ENCODE measurements around the gene SMIM7.

Gene SMIM7

GRCh38 chr19:16625163-16625958, 34.6 kb downstream of the SMIM7 start:
- Histone ChIP-seq H3F3A (ENCODE audit: low read depth) (peaks cover 6% of the 10 kb centered on the region; the same call in 1 of the 2 replicates), H3K9ac (ENCODE audit: low read depth, low read length, poor library complexity, severe bottlenecking) (peak overlapping the region; percentile 94), H3K79me2 (ENCODE audit: insufficient read depth, low read length) (peaks cover 77% of the 10 kb centered on the region), H4K20me1 (ENCODE audit: insufficient read depth, low read length, poor library complexity, severe bottlenecking) (peaks cover 66% of the 10 kb centered on the region), H2AFZ (ENCODE audit: low read length) (no peak overlapping the region), H3K36me3 (ENCODE audit: insufficient read depth, low read length) (peaks cover 3% of the 10 kb centered on the region; the same call in 1 of the 2 replicates), H3K4me1 (ENCODE audit: insufficient read depth, low read length, poor library complexity, severe bottlenecking) (peaks cover 52% of the 10 kb centered on the region), H3K9me3 (ENCODE audit: insufficient read depth, low read depth, low read length) (no peaks in the 10 kb centered on the region), H3K4me2 (ENCODE audit: low read depth, low read length, poor library complexity, severe bottlenecking) (peak overlapping the region; percentile 89), H3K27me3 (ENCODE audit: insufficient read depth, low read length, poor library complexity, severe bottlenecking) (no peaks in the 10 kb centered on the region), H3K9me2 (replicated peaks; ENCODE audit: low read depth, low read length) (no peaks in the 10 kb centered on the region), H3K4me3 (ENCODE audit: low read length, poor library complexity, severe bottlenecking) (peak overlapping the region; percentile 98)
- no peak for TF ChIP-seq EZH2phosphoT487 (IDR thresholded peaks at IDR 0.05; ENCODE audit: borderline replicate concordance)

- no peak overlapping the region for H3K4me3 ChIP-seq (ENCODE audit: low read length, poor library complexity, severe bottlenecking)
- H3K79me2 ChIP-seq (ENCODE audit: insufficient read depth, low read length) = peaks cover 88% of the 10 kb centered on the region
- H3K36me3 ChIP-seq (ENCODE audit: insufficient read depth, low read length) = no peaks in the 10 kb centered on the region; the same call in 1 of the 2 replicates
- peaks cover 74% of the 10 kb centered on the region for H4K20me1 ChIP-seq (ENCODE audit: insufficient read depth, low read length, poor library complexity, severe bottlenecking)
- H3K27me3 ChIP-seq (ENCODE audit: insufficient read depth, low read length, poor library complexity, severe bottlenecking) = no peaks in the 10 kb centered on the region
- no peak overlapping the region for H2AFZ ChIP-seq (ENCODE audit: low read length)
- peak overlapping the region; percentile 89 for H3K4me2 ChIP-seq (ENCODE audit: low read depth, low read length, poor library complexity, severe bottlenecking)
- no peaks in the 10 kb centered on the region for H3K9me3 ChIP-seq (ENCODE audit: insufficient read depth, low read depth, low read length)
- no peak for TF ChIP-seq CTCF (conservative IDR thresholded peaks at IDR 0.05; ENCODE audit: low read length)
- no peak for TF ChIP-seq EZH2phosphoT487 (IDR thresholded peaks at IDR 0.05; ENCODE audit: borderline replicate concordance)
- peaks cover 2% of the 10 kb centered on the region; the same call in 1 of the 2 replicates for H3F3A ChIP-seq (ENCODE audit: low read depth)
- H3K9ac ChIP-seq (ENCODE audit: low read depth, low read length, poor library complexity, severe bottlenecking) = peak overlapping the region; percentile 13
- H3K4me1 ChIP-seq (ENCODE audit: insufficient read depth, low read length, poor library complexity, severe bottlenecking) = peaks cover 57% of the 10 kb centered on the region
- H3K9me2 ChIP-seq (replicated peaks; ENCODE audit: low read depth, low read length) = no peaks in the 10 kb centered on the region
Measured at GRCh38 chr19:16624236-16624635, 35.7 kb downstream of the SMIM7 start.

- Histone ChIP-seq H3F3A (ENCODE audit: low read depth) (no peaks in the 10 kb centered on the region), H3K36me3 (ENCODE audit: insufficient read depth, low read length) (no peaks in the 10 kb centered on the region; the same call in 1 of the 2 replicates), H2AFZ (ENCODE audit: low read length) (no peak overlapping the region), H3K79me2 (ENCODE audit: insufficient read depth, low read length) (peaks cover 95% of the 10 kb centered on the region), H3K9me2 (replicated peaks; ENCODE audit: low read depth, low read length) (no peaks in the 10 kb centered on the region), H3K9ac (ENCODE audit: low read depth, low read length, poor library complexity, severe bottlenecking) (peak overlapping the region; percentile 13), H3K4me2 (ENCODE audit: low read depth, low read length, poor library complexity, severe bottlenecking) (peak overlapping the region; percentile 89), H4K20me1 (ENCODE audit: insufficient read depth, low read length, poor library complexity, severe bottlenecking) (peaks cover 80% of the 10 kb centered on the region), H3K27me3 (ENCODE audit: insufficient read depth, low read length, poor library complexity, severe bottlenecking) (no peaks in the 10 kb centered on the region), H3K4me3 (ENCODE audit: low read length, poor library complexity, severe bottlenecking) (no peak overlapping the region), H3K4me1 (ENCODE audit: insufficient read depth, low read length, poor library complexity, severe bottlenecking) (peaks cover 59% of the 10 kb centered on the region), H3K9me3 (ENCODE audit: insufficient read depth, low read depth, low read length) (no peaks in the 10 kb centered on the region)
- TF ChIP-seq EZH2phosphoT487 (IDR thresholded peaks at IDR 0.05; ENCODE audit: borderline replicate concordance) (no peak), CTCF (conservative IDR thresholded peaks at IDR 0.05; ENCODE audit: low read length) (no peak)
Measured at GRCh38 chr19:16623576-16623975, 36.4 kb downstream of the SMIM7 start.

All from Loucy (cell line).